GM18951 (cell line): ENCODE measurements around the gene TFAP2D.

Source experiments
- POLR2A ChIP-seq: IDR thresholded peaks from 4 replicates; pipeline ENCODE4 v1.6.1; 2011; ENCODE audit warnings: mild to moderate bottlenecking; ENCODE audit not compliant: insufficient read length, insufficient read depth; ENCODE audit errors: extremely low read depth
- in situ Hi-C: fragments of 300-500 bp; cut with MboI; formaldehyde crosslinking; loops from one replicate; pipeline ENCODE4 v1.12.0; 2022; ENCODE audit warnings: low sequenced_read_pairs, mixed read lengths, inconsistent platforms; ENCODE audit not compliant: unreplicated experiment

The TFAP2D gene

DNA sequence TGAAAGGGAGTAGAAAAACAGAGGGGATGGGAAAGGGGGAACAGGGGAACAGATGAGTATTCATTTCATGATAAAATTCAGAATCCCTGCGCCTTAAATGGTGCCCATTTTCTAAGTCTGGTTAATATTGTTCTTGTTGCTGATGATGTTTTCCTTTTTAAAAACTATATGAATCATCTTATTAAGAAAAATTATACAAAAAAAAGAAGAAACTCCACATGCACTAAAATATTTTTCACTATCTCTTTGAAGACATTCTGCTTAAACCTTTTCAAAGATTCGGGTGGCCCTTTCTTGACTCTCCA is 104.3 kb downstream of the TFAP2D start:
- in situ Hi-C loops = loop anchor here (25.0 kb wide), 3 partner anchors 545 to 1145 kb away; no protein-coding TSS in a partner anchor
- TF ChIP-seq POLR2A = no peak

DNA sequence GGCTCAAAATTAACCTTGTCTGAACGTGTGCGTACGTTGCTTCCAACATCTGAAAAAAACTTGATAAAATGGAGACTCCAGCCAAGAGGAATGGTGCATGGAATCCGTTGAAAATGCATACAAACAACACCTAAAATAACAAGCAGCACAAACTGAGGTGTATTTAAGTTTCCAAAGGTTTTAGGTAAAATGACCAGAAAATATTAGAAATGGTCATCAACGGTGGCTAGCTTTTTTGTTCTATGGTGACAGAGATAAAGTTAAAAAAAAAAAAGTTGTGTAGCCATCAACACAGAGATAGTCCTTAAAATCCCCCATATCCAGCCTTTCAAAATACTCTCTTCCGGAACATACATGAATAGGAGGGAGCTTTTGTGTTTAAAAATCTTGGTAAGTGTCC is 104.7 kb downstream of the TFAP2D start:
- no peak for TF ChIP-seq POLR2A
- in situ Hi-C loops = loop anchor here (25.0 kb wide), 3 partner anchors 544 to 1144 kb away; no protein-coding TSS in a partner anchor

DNA sequence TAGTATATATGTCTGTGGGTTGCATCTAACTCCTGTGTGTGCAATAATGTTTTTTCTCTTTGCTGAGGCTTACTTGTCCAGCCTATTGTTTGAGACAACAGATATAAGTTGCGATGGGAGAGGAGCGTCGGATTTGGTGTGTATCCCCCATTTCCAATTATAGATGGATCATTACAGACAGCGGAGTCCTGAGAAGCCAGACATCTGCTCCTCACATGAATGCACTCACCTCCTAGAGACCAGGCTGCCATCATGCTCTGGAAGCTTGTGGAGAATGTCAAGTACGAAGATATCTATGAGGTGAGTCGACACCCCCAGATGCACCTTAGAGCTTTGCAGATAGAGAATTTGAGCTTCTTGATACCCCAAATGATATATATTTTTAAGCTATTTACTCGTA is 105.3 kb downstream of the TFAP2D start, which contains the start of gene TFAP2B:
Gene TFAP2B (plus strand): TSS at position 199 of the 400 bp plus-strand sequence. CDS start 21 bp downstream, at position 220.
- in situ Hi-C loops = loop anchor here (25.0 kb wide), 3 partner anchors 544 to 1144 kb away; no protein-coding TSS in a partner anchor
- no peak for TF ChIP-seq POLR2A

DNA sequence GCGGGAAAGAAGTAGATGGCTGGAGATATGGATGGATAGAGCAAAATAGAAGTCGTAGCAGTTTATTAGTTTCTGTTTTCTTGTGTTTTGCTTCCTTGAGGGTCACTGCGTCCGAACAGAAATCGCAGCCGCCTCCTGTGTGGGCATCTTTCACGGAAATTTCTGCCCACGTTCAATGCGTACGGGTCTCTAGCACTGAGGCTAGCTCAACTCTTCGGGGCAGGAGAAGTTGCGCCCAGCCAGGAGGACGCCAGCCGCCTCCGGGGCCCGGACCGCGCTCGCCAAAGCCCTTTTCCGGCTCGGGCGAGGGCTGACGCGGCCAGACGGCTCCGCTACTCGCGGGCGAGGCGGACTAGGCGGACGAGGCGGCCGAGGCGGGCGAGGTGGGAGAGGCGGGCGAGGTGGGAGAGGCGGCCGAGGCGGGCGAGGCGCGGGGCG is 106.2 kb downstream of the TFAP2D start:
- in situ Hi-C loops = loop anchor here (25.0 kb wide), 3 partner anchors 543 to 1143 kb away; no protein-coding TSS in a partner anchor
- no peak for TF ChIP-seq POLR2A

DNA sequence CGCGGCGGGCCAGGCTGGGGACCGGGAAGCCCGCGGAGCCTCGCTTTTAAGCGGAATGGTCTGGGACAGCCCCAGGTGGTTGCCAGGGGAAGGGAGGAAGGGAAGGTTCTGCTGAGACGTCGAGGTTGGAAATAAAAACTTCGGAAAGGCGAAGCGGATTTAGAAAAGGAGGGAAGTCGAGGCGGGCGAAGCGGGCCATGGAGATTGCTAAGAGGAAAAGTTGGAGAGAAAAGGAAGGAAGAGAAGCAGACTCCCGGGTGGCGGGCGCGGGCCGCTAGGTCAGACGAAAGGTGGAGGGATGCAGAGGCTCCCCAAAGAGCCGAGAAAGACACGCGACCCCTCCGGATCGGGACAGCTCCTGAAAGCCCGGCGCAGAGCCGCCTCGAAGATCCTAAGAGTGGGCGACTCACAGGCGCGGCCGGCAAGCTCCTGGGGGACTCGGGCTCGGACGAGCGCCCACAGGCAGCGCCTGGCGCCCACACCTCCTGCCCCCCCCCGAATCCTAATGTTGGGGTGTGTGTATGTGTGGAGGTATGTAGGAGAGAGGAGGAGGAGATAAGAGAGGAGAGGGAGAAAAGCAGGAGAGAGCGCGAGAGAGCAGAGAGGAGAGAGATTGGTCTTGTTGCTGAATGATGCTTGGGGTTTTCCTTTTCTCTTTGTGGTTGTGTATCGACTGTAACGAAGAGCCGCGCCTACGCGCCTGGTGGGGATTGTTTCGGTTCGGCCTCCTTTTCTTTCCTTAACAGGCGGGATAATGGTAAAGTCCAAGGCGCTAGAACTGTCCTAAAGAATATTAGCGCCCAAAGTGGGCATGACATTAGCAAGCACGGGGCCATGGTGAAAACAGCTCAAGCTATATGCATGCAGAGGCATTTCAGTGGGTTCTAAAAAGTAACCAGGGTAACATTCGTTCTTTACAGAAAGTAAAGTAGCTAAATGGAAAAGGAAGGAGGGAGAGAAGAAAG is 106.9 kb downstream of the TFAP2D start:
- TF ChIP-seq POLR2A = no peak
- in situ Hi-C loops = loop anchor here (25.0 kb wide), 3 partner anchors 542 to 1142 kb away; no protein-coding TSS in a partner anchor

DNA sequence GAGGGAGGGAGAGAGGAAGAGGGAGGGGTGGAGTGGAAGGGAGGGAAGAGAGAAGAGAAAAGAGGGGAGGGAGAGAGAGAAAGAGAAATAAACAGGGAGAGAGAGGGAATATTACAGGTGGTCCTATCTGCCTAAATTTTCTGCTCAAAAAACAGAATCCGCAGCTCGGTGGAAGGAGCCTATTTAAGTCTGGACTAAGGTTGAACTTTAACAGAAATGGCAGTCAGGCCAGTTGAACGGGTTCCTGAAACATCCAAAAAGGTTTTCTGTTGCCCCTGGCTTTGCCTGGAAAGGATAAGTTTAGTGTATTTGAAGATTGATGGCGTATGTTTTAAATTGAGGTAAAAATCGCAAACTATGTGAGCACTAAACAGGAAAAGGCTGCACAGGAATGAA is 107.5 kb downstream of the TFAP2D start:
- no peak for TF ChIP-seq POLR2A
- in situ Hi-C loops = loop anchor here (25.0 kb wide), 3 partner anchors 541 to 1141 kb away; no protein-coding TSS in a partner anchor

DNA sequence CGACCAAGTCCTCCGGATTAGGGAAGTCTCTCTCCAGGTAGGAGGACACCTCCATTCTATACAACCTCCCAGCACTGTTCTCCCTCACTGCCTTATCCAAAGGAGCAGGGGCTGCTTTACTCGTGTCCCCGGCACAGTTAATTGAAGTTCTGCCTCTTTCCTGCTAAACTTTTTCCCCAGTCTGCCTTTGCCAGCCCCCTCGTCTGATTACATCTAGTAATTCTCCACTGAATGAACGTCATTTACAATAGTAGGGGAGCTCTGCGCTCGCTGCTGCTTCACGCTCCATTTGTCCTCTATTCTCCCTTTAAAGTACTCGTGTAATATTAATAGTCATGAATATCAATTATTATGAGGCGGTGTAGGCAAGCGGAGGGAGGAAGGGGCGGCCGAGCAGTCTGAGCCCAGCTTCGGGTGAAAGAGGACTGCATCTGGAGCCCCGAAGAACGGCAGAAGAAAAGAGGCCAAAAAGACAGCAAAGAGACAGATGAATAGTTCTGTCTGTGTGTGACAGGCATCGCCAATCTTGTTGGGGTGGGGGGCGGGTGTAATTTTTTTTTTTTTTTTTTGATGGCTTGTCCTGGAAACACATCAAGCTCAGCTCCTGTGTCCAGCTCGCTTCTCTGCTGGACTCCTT is 108.2 kb downstream of the TFAP2D start:
- in situ Hi-C loops = loop anchor here (25.0 kb wide), 3 partner anchors 541 to 1141 kb away; no protein-coding TSS in a partner anchor
- no peak for TF ChIP-seq POLR2A

DNA sequence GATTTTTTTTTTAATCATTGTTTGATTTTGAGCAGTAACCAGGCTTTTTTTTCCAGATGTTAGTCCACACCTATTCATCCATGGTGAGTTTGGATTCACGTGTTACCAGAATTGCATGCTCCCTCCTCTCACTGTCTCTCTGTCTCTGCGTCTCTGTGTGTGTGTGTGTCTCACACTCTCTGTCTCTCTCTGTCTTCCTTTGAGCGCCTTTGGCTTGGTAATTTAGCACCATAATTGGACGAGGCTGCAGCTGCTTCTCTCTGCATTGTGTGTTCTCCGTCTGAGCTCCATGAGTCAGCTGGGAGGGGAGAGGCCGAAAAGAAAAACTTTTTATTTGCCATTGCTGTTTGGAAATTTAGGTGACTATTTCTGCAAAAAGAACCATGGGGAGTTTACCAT is 108.8 kb downstream of the TFAP2D start:
- in situ Hi-C loops = loop anchor here (25.0 kb wide), 3 partner anchors 540 to 1140 kb away; no protein-coding TSS in a partner anchor
- TF ChIP-seq POLR2A = no peak
